MCF 10A (cell line): ENCODE measurements around the gene LEPR. TPM values are rescaled to one million over a fixed set of nuclear protein-coding genes. Genes with fewer than 3 reads are reported as not detected.

Source experiments
- BruUV-seq: library from RNA; stranded (reverse); fragments of 400-500 nt; replicated peaks from 2 replicates; lab custom pipeline; 2021; lab: Mats Ljungman, UMichigan
- CTCF ChIA-PET: fragments of 300-600 bp; sonication (Branson Sonifier 250); formaldehyde crosslinking; extraction: SDS; loops from one replicate; lab custom pipeline; 2021; ENCODE audit warnings: antibody characterized with exemption, inconsistent platforms; lab: Yijun Ruan, JAX
- POLR2A ChIA-PET: fragments of 300-600, 350-650 bp; sonication (Branson Sonifier 250); formaldehyde crosslinking; extraction: SDS; loops from one replicate; lab custom pipeline; 2020; ENCODE audit warnings: antibody characterized with exemption, inconsistent platforms; lab: Yijun Ruan, JAX
- DNase-seq: peaks from one replicate; pipeline ENCODE4 v3.0.0-alpha.2; 2018; ENCODE audit not compliant: unreplicated experiment
- H3K27ac Mint-ChIP-seq: one replicate; pipeline ENCODE4 v1.8.0; 2022; ENCODE audit warnings: mild to moderate bottlenecking, low read depth, mixed read lengths; ENCODE audit not compliant: unreplicated experiment
- H3K27me3 Mint-ChIP-seq: one replicate; pipeline ENCODE4 v1.8.0; 2022; ENCODE audit warnings: mixed read lengths; ENCODE audit not compliant: insufficient read depth, unreplicated experiment
- H3K36me3 Mint-ChIP-seq: one replicate; pipeline ENCODE4 v1.8.0; 2022; ENCODE audit warnings: mild to moderate bottlenecking, moderate library complexity, mixed read lengths; ENCODE audit not compliant: insufficient read depth, unreplicated experiment
- H3K4me1 Mint-ChIP-seq: one replicate; pipeline ENCODE4 v1.8.0; 2022; ENCODE audit warnings: mixed read lengths; ENCODE audit not compliant: insufficient read depth, unreplicated experiment
- H3K4me3 Mint-ChIP-seq: one replicate; pipeline ENCODE4 v1.8.0; 2022; ENCODE audit warnings: mild to moderate bottlenecking, moderate library complexity, mixed read lengths; ENCODE audit not compliant: unreplicated experiment
- H3K9me3 Mint-ChIP-seq: one replicate; pipeline ENCODE4 v1.8.0; 2022; ENCODE audit warnings: mixed read lengths; ENCODE audit not compliant: unreplicated experiment
- intact Hi-C: fragments of 100-400 bp; cut with micrococcal nuclease; formaldehyde crosslinking; loops from 2 replicates; pipeline ENCODE4 v1.14.1; 2022
- total RNA-seq: library from RNA; stranded (reverse); gene quantifications from 2 replicates; pipeline ENCODE4 v1.2.3, GENCODE V29; 2022
- TF ChIP-seq, protein P1 (sequence below): fragments of 200-600 bp; IDR thresholded peaks from one replicate; pipeline ENCODE4 v1.8.0; 2022; ENCODE audit warnings: antibody characterized with exemption, mild to moderate bottlenecking; ENCODE audit not compliant: unreplicated experiment

The LEPR gene
- total RNA-seq, 1 experiment from 2014 or later = 16.6 TPM

DNA sequence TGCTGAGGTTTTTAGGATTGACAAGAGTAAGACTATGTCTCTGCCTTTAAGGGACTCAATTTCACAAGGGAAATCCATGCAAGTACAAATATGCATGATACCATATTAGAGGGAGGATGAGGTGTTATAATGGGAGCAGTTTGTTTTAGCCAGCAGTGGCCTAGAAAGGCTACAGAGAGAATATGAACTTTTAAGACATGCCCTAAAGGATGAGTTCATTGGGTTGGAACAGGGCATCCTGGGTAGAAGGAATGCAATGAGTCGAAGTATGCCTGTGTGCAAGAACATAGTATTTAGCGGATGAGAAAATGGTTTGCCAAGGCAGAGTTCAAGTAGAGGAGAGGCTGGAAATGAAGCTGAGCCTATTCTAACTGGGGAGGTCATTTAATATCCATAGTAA is 32.6 kb upstream of the LEPR start:
- CTCF ChIA-PET = interaction anchor here (1.2 kb wide), 1 partner anchor 21 kb away, joined by 3 read pairs; no protein-coding TSS in a partner anchor
- no peaks in the 10 kb centered on the region for H3K9me3 Mint-ChIP-seq
- TF ChIP-seq, protein P1, sequence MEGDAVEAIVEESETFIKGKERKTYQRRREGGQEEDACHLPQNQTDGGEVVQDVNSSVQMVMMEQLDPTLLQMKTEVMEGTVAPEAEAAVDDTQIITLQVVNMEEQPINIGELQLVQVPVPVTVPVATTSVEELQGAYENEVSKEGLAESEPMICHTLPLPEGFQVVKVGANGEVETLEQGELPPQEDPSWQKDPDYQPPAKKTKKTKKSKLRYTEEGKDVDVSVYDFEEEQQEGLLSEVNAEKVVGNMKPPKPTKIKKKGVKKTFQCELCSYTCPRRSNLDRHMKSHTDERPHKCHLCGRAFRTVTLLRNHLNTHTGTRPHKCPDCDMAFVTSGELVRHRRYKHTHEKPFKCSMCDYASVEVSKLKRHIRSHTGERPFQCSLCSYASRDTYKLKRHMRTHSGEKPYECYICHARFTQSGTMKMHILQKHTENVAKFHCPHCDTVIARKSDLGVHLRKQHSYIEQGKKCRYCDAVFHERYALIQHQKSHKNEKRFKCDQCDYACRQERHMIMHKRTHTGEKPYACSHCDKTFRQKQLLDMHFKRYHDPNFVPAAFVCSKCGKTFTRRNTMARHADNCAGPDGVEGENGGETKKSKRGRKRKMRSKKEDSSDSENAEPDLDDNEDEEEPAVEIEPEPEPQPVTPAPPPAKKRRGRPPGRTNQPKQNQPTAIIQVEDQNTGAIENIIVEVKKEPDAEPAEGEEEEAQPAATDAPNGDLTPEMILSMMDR = no peak
- BruUV-seq = no TSS peak
- no peak overlapping the region for H3K4me3 Mint-ChIP-seq
- no peak overlapping the region for H3K27ac Mint-ChIP-seq
- POLR2A ChIA-PET = no interaction called here
- intact Hi-C loops = no loop called here
- DNase-seq = no peak
- no peaks in the 10 kb centered on the region for H3K27me3 Mint-ChIP-seq
- H3K4me1 Mint-ChIP-seq = no peaks in the 10 kb centered on the region
- H3K36me3 Mint-ChIP-seq = peaks cover 9% of the 10 kb centered on the region

DNA sequence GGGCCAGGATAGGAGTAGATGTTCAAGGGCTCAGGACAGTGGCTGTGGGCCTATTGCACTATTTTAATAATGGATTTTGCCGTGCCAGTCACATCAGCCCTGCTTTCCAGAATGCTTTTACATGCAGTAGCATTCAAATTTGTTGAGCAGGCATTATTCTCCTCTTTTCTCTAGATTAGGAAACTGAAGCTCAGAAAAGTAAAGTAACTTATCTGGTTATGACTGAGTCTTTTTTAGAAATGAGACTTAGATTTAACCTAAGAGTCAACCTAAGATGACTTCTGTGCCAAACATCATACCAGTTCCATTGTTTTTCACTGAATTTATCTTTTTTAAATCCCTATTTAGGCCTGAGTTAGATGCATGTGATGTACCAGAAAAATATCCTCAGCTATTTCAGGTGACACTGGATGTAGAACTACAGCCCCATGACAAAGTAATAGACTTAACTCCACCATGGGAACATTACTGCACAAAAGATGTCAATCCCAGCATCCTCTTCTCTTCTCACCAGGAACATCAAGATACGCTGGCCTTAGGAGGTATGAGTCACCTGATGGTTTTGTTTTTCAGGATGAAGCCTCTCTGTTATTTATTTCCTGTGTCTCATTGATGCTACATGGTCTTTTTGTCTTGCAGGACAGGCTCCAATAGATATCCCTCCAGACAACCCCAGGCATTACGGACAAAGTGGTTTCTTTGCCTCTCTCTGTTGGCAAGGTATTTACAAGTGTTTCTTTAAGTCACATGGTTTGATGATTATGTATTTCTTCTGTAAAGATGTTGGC is 31.4 kb upstream of the LEPR start:
- no peaks in the 10 kb centered on the region for H3K9me3 Mint-ChIP-seq
- TF ChIP-seq, protein P1 = no peak
- H3K36me3 Mint-ChIP-seq = peaks cover 9% of the 10 kb centered on the region
- no TSS peak for BruUV-seq
- H3K27me3 Mint-ChIP-seq = no peaks in the 10 kb centered on the region
- intact Hi-C loops = no loop called here
- H3K4me1 Mint-ChIP-seq = peaks cover 8% of the 10 kb centered on the region
- peak; percentile 22 for DNase-seq
- H3K4me3 Mint-ChIP-seq = no peak overlapping the region
- H3K27ac Mint-ChIP-seq = no peak overlapping the region
- ChIA-PET CTCF (interaction anchor here (1.2 kb wide), 1 partner anchor 22 kb away, joined by 3 read pairs; no protein-coding TSS in a partner anchor), POLR2A (no interaction called here)

DNA sequence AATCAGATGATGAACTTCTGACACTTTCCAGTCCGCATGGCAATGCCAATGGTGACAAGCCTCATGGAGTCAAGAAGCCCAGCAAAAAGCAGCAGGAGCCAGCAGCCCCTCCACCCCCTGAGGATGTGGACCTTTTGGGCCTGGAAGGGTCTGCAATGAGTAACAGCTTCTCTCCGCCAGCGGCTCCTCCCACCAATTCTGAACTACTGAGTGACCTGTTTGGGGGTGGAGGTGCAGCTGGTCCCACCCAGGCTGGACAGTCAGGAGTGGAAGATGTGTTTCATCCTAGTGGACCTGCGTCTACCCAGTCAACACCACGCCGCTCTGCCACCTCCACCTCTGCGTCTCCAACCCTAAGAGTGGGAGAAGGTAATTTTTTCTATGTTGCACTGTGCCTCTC is 28.0 kb upstream of the LEPR start:
- intact Hi-C loops = no loop called here
- TF ChIP-seq, protein P1 = no peak
- no peak for DNase-seq
- Mint-ChIP-seq H3K27ac (no peak overlapping the region), H3K9me3 (no peaks in the 10 kb centered on the region), H3K4me3 (no peak overlapping the region), H3K36me3 (peaks cover 19% of the 10 kb centered on the region), H3K27me3 (no peaks in the 10 kb centered on the region), H3K4me1 (peaks cover 15% of the 10 kb centered on the region)
- no TSS peak for BruUV-seq
- CTCF ChIA-PET = interaction anchor here (0.8 kb wide), 1 partner anchor 127 kb away, joined by 6 read pairs; no protein-coding TSS in a partner anchor
- POLR2A ChIA-PET = interaction anchor here (1.1 to 1.6 kb wide), 2 partner anchors 22 to 138 kb away, joined by 3 to 5 read pairs; no protein-coding TSS in a partner anchor

DNA sequence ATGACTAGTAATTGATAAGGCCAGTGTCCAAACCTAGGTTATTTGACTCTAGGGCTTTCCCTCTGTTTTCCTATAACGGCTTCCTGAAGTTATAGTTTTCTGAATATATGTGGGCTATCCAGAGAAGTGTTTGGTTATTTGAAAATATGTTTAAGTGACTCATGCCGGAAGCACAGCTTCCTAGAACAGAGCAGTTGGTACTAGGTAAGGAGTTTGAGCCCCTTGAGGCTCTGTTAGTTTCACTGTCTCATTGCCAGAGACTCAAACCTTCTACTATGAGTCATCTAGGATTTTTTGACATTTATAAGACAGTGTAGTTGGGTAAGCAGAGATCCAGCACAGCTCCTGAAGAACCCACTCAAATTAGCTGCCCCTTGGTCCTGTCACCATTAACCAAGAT is 27.1 kb upstream of the LEPR start:
- intact Hi-C loops = no loop called here
- CTCF ChIA-PET = interaction anchor here (0.7 to 1.5 kb wide), 4 partner anchors 13 to 294 kb away, joined by 3 to 6 read pairs (median 4); no protein-coding TSS in a partner anchor
- Mint-ChIP-seq H3K27ac (peak overlapping the region; percentile 75), H3K27me3 (no peaks in the 10 kb centered on the region), H3K4me3 (no peak overlapping the region), H3K36me3 (peaks cover 21% of the 10 kb centered on the region), H3K4me1 (peaks cover 18% of the 10 kb centered on the region), H3K9me3 (no peaks in the 10 kb centered on the region)
- POLR2A ChIA-PET = interaction anchor here (1.3 to 1.6 kb wide), 3 partner anchors 10 to 139 kb away, joined by 3 to 5 read pairs (median 4); partner anchors contain the start of genes LEPR and LEPROT
- TF ChIP-seq, protein P1 = no peak
- BruUV-seq = no TSS peak
- peak; percentile 90 for DNase-seq
